GM23248 (cell line): ENCODE results near the gene HOXC9. TPM values are rescaled to one million over a fixed set of nuclear protein-coding genes. Genes with fewer than 3 reads are reported as not detected.

Source experiments
- DNase-seq: peaks from one replicate; pipeline ENCODE4 v3.0.0-alpha.2; 2015
- H2AFZ ChIP-seq: fragments of 200-600 bp; sonication (generic); 2 replicates; pipeline ENCODE4 v1.6.1; 2016; ENCODE audit warnings: antibody characterized with exemption
- H3F3A ChIP-seq: fragments of 200-600 bp; sonication (generic); 2 replicates; pipeline ENCODE4 v1.6.1; 2016; ENCODE audit warnings: mild to moderate bottlenecking, antibody characterized with exemption, mixed run types; ENCODE audit not compliant: insufficient read depth
- H3K27ac ChIP-seq: fragments of 200-600 bp; sonication (generic); 2 replicates; pipeline ENCODE4 v1.5.1; 2016; ENCODE audit warnings: mild to moderate bottlenecking
- H3K27me3 ChIP-seq: fragments of 200-600 bp; sonication (generic); replicated peaks from 2 replicates; pipeline ENCODE4 v1.6.1; 2016; ENCODE audit warnings: mild to moderate bottlenecking; ENCODE audit not compliant: insufficient read depth
- H3K36me3 ChIP-seq: fragments of 200-600 bp; sonication (generic); 2 replicates; pipeline ENCODE4 v1.6.1; 2016; ENCODE audit warnings: low read depth, mild to moderate bottlenecking
- H3K4me1 ChIP-seq: fragments of 200-600 bp; sonication (generic); 2 replicates; pipeline ENCODE4 v1.6.1; 2016; ENCODE audit warnings: mild to moderate bottlenecking; ENCODE audit not compliant: insufficient read depth
- H3K4me2 ChIP-seq: fragments of 200-600 bp; sonication (generic); one replicate; pipeline ENCODE4 v1.6.1; 2016; ENCODE audit warnings: mild to moderate bottlenecking; ENCODE audit not compliant: unreplicated experiment
- H3K4me3 ChIP-seq: fragments of 200-600 bp; sonication (generic); 2 replicates; pipeline ENCODE4 v1.5.1; 2016; ENCODE audit warnings: mild to moderate bottlenecking
- H3K79me2 ChIP-seq: fragments of 200-600 bp; sonication (generic); 2 replicates; pipeline ENCODE4 v1.6.1; 2016; ENCODE audit warnings: mild to moderate bottlenecking; ENCODE audit not compliant: insufficient read depth
- H3K9ac ChIP-seq: fragments of 200-600 bp; sonication (generic); 2 replicates; pipeline ENCODE4 v1.6.1; 2016; ENCODE audit warnings: mild to moderate bottlenecking
- H3K9me2 ChIP-seq: fragments of 200-600 bp; sonication (generic); 2 replicates; pipeline ENCODE4 v1.6.1; 2016; ENCODE audit warnings: mixed run types, mild to moderate bottlenecking, moderate library complexity; ENCODE audit not compliant: insufficient read depth
- H3K9me3 ChIP-seq: fragments of 200-600 bp; sonication (generic); one replicate; pipeline ENCODE4 v1.6.1; 2017; ENCODE audit warnings: low read depth
- H4K20me1 ChIP-seq: fragments of 200-600 bp; sonication (generic); 2 replicates; pipeline ENCODE4 v1.6.0; 2016; ENCODE audit not compliant: insufficient read depth
- EZH2 ChIP-seq: fragments of 200-600 bp; sonication (generic); IDR thresholded peaks from 2 replicates; pipeline ENCODE4 v1.6.1; 2018; ENCODE audit warnings: antibody characterized with exemption, mild to moderate bottlenecking; ENCODE audit not compliant: insufficient read depth, poor library complexity, severe bottlenecking
- EZH2phosphoT487 ChIP-seq: fragments of 200-600 bp; sonication (generic); IDR thresholded peaks from 2 replicates; pipeline ENCODE4 v1.6.1; 2018; ENCODE audit warnings: antibody characterized with exemption, moderate library complexity, mild to moderate bottlenecking, low read depth; ENCODE audit not compliant: insufficient read depth
- WGBS, 2 experiments: methylation state at CpG; one replicate each; pipeline ENCODE4 v1.1.6; 2015 to 2017; ENCODE audit warnings: low lambda C conversion rate in 2 of 2, low coverage in 1 of 2; ENCODE audit errors: missing lambda C conversion rate in 2 of 2; 5-methylcytosine and 5-hydroxymethylcytosine counted together
- in situ Hi-C: fragments of 300-500 bp; cut with MboI; formaldehyde crosslinking; loops from 2 replicates; pipeline ENCODE4 v1.15.0; 2020
- polyA plus RNA-seq: library from polyadenylated mRNA; unstranded; fragments of >200 nt; fragmentation: Nextera tagmentation; extraction: Ambion mirVana; gene quantifications from 2 replicates; pipeline ENCODE4 v1.2.1, GENCODE V29; 2016
- total RNA-seq: library from RNA; depleted of rRNA; stranded (reverse); fragments of >200 nt; shearing (Covaris generic); gene quantifications from 2 replicates; pipeline ENCODE4 v1.2.3, GENCODE V29; 2014

The HOXC9 gene
- total and polyA plus RNA-seq, 2 experiments from 2014 or later = 2.5 to 5.5 TPM

DNA sequence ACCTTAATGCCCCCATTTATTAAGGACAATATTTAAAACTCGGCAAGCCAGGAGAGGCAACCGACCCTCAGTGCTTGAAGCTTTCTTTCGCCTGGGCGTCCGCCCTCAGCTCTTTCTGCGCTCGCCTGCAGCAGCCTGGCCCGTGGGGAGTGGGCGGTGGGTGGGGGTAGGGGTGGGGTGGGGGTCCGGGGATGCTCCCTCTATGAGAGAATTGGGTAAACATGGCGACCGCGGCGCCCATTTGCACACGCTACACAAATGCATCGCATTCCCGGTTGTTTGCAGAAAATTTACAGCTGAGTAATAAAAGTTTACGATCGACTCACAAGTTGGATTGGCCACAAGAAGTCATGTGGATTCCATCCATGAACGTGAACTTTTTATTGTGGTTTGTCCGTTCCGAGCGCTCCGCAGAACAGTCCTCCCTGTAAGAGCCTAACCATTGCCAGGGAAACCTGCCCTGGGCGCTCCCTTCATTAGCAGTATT is 16.6 kb downstream of the HOXC9 start:
- in situ Hi-C loops = no loop called here
- H3K4me1 ChIP-seq = peaks cover 44% of the 10 kb centered on the region
- peak; percentile 95 for DNase-seq
- no peaks in the 10 kb centered on the region for H3K9me3 ChIP-seq
- H3K27me3 ChIP-seq = no peaks in the 10 kb centered on the region
- peak overlapping the region; percentile 85 for H3K4me2 ChIP-seq
- peak overlapping the region; percentile 78 for H3K4me3 ChIP-seq
- 0 to 2% methylated on average over 20 to 25 of the region's 25 CpGs for WGBS, 2 experiments
- peaks cover 20% of the 10 kb centered on the region; the same call in 1 of the 2 replicates for H3F3A ChIP-seq
- H3K9me2 ChIP-seq = no peaks in the 10 kb centered on the region
- H3K79me2 ChIP-seq = peaks cover 63% of the 10 kb centered on the region
- H2AFZ ChIP-seq = peak overlapping the region; percentile 70
- H3K27ac ChIP-seq = peak overlapping the region; percentile 99
- H3K9ac ChIP-seq = peak overlapping the region; percentile 97
- no peaks in the 10 kb centered on the region for H3K36me3 ChIP-seq
- no peak for TF ChIP-seq EZH2phosphoT487
- no peak for TF ChIP-seq EZH2
- H4K20me1 ChIP-seq = no peaks in the 10 kb centered on the region

DNA sequence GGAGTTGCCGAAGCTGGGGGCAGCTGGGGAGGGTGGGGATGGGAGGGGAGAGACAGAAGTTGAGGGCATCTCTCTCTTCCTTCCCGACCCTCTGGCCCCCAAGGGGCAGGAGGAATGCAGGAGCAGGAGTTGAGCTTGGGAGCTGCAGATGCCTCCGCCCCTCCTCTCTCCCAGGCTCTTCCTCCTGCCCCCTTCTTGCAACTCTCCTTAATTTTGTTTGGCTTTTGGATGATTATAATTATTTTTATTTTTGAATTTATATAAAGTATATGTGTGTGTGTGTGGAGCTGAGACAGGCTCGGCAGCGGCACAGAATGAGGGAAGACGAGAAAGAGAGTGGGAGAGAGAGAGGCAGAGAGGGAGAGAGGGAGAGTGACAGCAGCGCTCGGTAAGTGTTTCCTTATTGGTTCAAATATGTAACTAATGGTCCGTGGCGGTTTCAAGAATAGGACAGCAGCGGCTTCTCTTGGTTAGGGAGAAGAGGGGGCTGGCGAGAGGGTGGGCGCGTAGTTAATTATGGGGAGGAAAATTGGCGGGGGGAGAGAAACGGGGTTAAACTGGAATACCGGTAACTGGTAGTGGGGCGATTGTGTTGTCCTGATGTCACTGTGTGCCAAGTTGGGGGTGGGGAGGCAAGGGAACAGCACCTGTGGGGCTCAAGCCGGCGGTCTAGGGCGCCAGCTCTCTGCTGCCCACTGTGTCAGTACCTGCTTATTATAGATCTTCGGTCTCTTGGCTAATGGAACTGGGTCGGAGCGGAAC is 17.2 kb downstream of the HOXC9 start:
- Histone ChIP-seq H3K9ac (peak overlapping the region; percentile 97), H3K27me3 (no peaks in the 10 kb centered on the region), H2AFZ (peak overlapping the region; percentile 47), H3K27ac (peak overlapping the region; percentile 99), H3K79me2 (peaks cover 63% of the 10 kb centered on the region), H3F3A (peaks cover 17% of the 10 kb centered on the region; the same call in 1 of the 2 replicates), H3K9me2 (no peaks in the 10 kb centered on the region), H3K4me2 (peak overlapping the region; percentile 85), H3K9me3 (no peaks in the 10 kb centered on the region), H3K4me1 (peaks cover 47% of the 10 kb centered on the region), H3K36me3 (no peaks in the 10 kb centered on the region), H3K4me3 (peak overlapping the region; percentile 78), H4K20me1 (no peaks in the 10 kb centered on the region)
- in situ Hi-C loops = no loop called here
- WGBS, 2 experiments = 1% methylated on average over 18 to 24 of the region's 24 CpGs
- DNase-seq = peak; percentile 71
- no peak for TF ChIP-seq EZH2phosphoT487
- TF ChIP-seq EZH2 = no peak

DNA sequence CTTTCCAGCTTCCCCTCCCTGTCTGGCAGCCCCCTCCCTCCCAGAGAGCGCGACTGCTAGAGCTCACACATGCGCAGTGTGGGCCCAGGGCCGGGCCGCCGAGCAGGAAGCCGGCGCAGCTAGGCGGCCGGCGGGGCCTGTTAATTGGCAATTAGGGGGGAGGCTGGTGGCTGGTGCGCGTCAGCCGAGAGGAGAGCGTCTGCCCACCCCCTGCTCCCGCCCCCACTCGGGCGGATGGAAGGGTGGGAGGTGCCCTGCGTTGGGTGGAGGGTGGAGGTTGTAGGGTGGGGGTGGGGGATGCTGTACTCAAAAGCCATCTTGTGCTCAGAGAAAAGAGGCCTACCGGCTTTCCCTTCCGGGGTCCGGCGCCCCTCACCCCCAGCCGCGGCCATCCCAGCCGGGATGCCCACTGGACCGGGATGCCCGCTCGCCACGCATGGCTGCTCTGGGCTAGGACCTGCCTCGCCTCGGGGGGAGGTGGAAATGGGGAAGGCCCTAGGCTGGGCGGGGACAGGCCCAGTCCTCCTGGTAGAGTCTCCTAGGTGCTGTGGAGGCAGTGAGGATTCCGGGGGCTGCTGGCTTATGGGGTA is 18.0 kb downstream of the HOXC9 start:
- Histone ChIP-seq H3K36me3 (no peaks in the 10 kb centered on the region), H3K4me3 (peak overlapping the region; percentile 78), H3K27me3 (no peaks in the 10 kb centered on the region), H2AFZ (peak overlapping the region; percentile 47), H3K9ac (peak overlapping the region; percentile 97), H3K4me2 (peak overlapping the region; percentile 85), H3K9me2 (no peaks in the 10 kb centered on the region), H3K9me3 (no peaks in the 10 kb centered on the region), H3F3A (peaks cover 11% of the 10 kb centered on the region), H3K4me1 (peaks cover 47% of the 10 kb centered on the region), H3K79me2 (peaks cover 68% of the 10 kb centered on the region), H3K27ac (peak overlapping the region; percentile 99), H4K20me1 (no peaks in the 10 kb centered on the region)
- in situ Hi-C loops = no loop called here
- peak; percentile 97 for DNase-seq
- TF ChIP-seq EZH2 (no peak), EZH2phosphoT487 (no peak)
- WGBS, 2 experiments = 0 to 2% methylated on average over 16 to 34 of the region's 34 CpGs

DNA sequence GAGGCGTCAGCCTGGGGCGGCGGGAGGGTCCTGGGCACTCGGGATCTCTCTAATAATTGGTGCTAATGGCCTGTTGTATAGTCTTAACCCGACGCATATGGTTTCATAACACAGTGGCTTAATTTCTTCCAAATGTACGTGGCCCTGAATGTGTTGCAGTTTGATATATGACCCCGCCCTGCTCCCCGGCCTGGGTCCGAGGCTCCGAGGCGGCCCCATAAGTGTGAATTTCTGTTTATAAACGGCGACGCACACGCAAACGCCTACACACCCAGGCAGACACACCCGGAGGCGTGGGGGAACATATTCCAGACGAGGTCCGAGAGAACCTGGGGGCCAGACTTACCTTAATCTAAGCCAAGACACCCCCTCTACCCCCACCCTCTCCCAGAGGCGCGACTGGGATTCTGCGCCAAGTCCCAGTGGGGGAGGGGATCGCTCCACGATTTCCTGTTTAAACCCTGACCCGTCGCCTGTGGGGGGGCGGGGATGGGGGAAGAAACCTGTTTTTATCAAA is 18.6 kb downstream of the HOXC9 start:
- Histone ChIP-seq H4K20me1 (no peaks in the 10 kb centered on the region), H3F3A (peaks cover 10% of the 10 kb centered on the region), H3K9me3 (no peaks in the 10 kb centered on the region), H3K36me3 (no peaks in the 10 kb centered on the region), H2AFZ (peak overlapping the region; percentile 24), H3K9ac (peak overlapping the region; percentile 97), H3K27ac (peak overlapping the region; percentile 99), H3K27me3 (no peaks in the 10 kb centered on the region), H3K4me3 (peak overlapping the region; percentile 78), H3K4me2 (peak overlapping the region; percentile 85), H3K79me2 (peaks cover 74% of the 10 kb centered on the region), H3K9me2 (no peaks in the 10 kb centered on the region), H3K4me1 (peaks cover 47% of the 10 kb centered on the region)
- WGBS, 2 experiments = 2 to 3% methylated on average over 16 to 29 of the region's 29 CpGs
- peak; percentile 76 for DNase-seq
- TF ChIP-seq EZH2 (no peak), EZH2phosphoT487 (no peak)
- in situ Hi-C loops = no loop called here
